GM19324 (cell line): Measurements from ENCODE around the gene RRM2.

Experiments used
- ATAC-seq: cut with Tn5 transposase; IDR thresholded peaks from one replicate; pipeline ENCODE4 v1.9.1; 2021; ENCODE audit warnings: mild to moderate bottlenecking, moderate library complexity; ENCODE audit not compliant: unreplicated experiment, low FRiP score

RRM2 gene

GRCh38 chr2:10168221-10168620, 45.7 kb downstream of the RRM2 start:
- no peak for ATAC-seq

GRCh38 chr2:10169053-10169578, 46.6 kb downstream of the RRM2 start:
- no peak for ATAC-seq

GRCh38 chr2:10169581-10169980, 47.0 kb downstream of the RRM2 start:
- ATAC-seq = no peak

GRCh38 chr2:10170256-10170655, 47.7 kb downstream of the RRM2 start:
- no peak for ATAC-seq

GRCh38 chr2:10171006-10171800, 48.7 kb downstream of the RRM2 start:
- ATAC-seq = no peak

GRCh38 chr2:10172033-10172871, 49.7 kb downstream of the RRM2 start:
- no peak for ATAC-seq

- no peak for ATAC-seq
These were observed 50.9 kb downstream of the RRM2 start for GRCh38 chr2:10173258-10174005.

- no peak for ATAC-seq
These were observed 51.6 kb downstream of the RRM2 start for GRCh38 chr2:10174173-10174572.

GRCh38 chr2:10175441-10175840, 52.9 kb downstream of the RRM2 start:
- no peak for ATAC-seq

- ATAC-seq = no peak
These were observed 56.2 kb downstream of the RRM2 start for GRCh38 chr2:10178751-10179150.

- ATAC-seq = no peak
These were observed 56.9 kb downstream of the RRM2 start for GRCh38 chr2:10179422-10179821.

- ATAC-seq = no peak
These were observed 57.7 kb downstream of the RRM2 start for GRCh38 chr2:10180229-10180628.
